Measurements from ENCODE around the gene SLK. TPM values are rescaled to one million over a fixed set of nuclear protein-coding genes. Genes with fewer than 3 reads are reported as not detected.

Gene SLK
- total RNA-seq, 2 experiments from 2014 or later, result 20.5 to 20.8 TPM

DNA sequence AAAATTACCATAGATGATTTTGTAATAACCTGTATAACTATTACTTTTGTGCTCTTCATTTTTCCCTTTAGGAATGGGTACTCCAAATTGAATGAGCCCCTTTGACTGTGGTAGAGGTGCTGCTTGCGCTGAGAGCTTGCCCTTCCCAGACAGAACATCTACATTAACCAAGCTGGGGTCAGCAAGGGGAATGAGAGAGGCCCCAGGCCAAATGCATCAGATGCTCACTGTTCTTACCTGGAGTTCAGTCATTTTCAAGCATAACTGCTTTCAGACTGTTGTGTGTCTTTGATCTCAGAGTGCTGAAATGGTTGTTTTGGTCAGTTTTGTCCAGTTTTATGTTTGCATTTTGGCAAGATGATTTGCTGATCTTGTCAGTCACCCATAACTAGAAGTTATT is 41.3 kb upstream of the SLK start:
- TF ChIP-seq, protein P1, sequence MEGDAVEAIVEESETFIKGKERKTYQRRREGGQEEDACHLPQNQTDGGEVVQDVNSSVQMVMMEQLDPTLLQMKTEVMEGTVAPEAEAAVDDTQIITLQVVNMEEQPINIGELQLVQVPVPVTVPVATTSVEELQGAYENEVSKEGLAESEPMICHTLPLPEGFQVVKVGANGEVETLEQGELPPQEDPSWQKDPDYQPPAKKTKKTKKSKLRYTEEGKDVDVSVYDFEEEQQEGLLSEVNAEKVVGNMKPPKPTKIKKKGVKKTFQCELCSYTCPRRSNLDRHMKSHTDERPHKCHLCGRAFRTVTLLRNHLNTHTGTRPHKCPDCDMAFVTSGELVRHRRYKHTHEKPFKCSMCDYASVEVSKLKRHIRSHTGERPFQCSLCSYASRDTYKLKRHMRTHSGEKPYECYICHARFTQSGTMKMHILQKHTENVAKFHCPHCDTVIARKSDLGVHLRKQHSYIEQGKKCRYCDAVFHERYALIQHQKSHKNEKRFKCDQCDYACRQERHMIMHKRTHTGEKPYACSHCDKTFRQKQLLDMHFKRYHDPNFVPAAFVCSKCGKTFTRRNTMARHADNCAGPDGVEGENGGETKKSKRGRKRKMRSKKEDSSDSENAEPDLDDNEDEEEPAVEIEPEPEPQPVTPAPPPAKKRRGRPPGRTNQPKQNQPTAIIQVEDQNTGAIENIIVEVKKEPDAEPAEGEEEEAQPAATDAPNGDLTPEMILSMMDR (IDR thresholded peaks at IDR 0.05), result no peak
- intact Hi-C loops (cut with DNase I, micrococcal nuclease), result no loop called here
- peaks cover 10% of the 10 kb centered on the region for H3K4me1 ChIP-seq (ENCODE audit: insufficient read depth, low read length)
- H3K27ac ChIP-seq (ENCODE audit: low read depth in 1 of 2, low read length in 2 of 2), result no peak overlapping the region
- no peaks in the 10 kb centered on the region for H3K36me3 ChIP-seq (ENCODE audit: insufficient read depth, low read length)
- Mint-ChIP-seq H3K4me3 (no peak overlapping the region), H3K4me1 (ENCODE audit: low read depth) (no peaks in the 10 kb centered on the region), H3K27me3 (no peaks in the 10 kb centered on the region), H3K36me3 (ENCODE audit: low read depth) (no peaks in the 10 kb centered on the region), H3K9me3 (no peaks in the 10 kb centered on the region), H3K27ac (no peak overlapping the region)
- CTCF ChIA-PET, result no interaction called here
- no peak for ATAC-seq (ENCODE audit: poor library complexity)
- no peak overlapping the region for H3K4me3 ChIP-seq (ENCODE audit: low read length)
- POLR2A ChIA-PET, result no interaction called here
- no peaks in the 10 kb centered on the region for H3K27me3 ChIP-seq (ENCODE audit: control insufficient read depth in 1 of 2, insufficient read depth in 2 of 2, low read length in 2 of 2)
- DNase-seq, result no peak
- H3K9me3 ChIP-seq (ENCODE audit: control insufficient read depth in 1 of 2, insufficient read depth in 1 of 2, low read length in 2 of 2), result no peaks in the 10 kb centered on the region

DNA sequence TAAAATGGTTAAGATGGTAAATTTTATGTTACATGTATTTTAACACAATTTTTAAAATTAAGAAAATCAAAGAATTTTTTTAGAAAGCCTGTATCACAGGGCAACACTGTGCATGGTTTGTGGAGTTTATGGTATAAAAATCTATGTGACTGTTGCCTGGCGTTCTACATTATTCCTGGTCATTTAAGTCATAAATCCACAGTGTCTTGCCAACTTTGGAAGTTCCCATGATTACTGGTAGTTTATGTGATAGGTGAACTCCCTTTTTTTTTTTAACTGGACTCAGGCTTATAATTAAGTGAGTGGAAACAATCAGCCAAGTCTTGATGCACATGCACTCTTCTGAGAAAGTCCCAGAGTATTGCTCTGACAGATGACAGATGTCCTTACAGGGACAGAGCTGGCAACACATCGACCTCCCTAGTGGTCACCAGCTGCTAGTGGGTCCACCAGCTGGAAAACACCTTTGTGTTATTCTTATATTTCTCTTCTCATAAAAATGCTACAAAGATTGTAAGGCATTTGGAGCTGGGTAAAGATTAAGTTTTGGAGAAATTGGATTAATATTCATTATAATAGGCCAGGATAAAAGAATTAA is 40.1 kb upstream of the SLK start:
- peaks cover 6% of the 10 kb centered on the region for H3K4me1 ChIP-seq (ENCODE audit: insufficient read depth, low read length)
- no peaks in the 10 kb centered on the region for H3K36me3 Mint-ChIP-seq (ENCODE audit: low read depth)
- H3K4me1 Mint-ChIP-seq (ENCODE audit: low read depth), result no peaks in the 10 kb centered on the region
- no peaks in the 10 kb centered on the region for H3K9me3 Mint-ChIP-seq
- TF ChIP-seq, protein P1 (IDR thresholded peaks at IDR 0.05), result no peak
- no peak overlapping the region for H3K27ac ChIP-seq (ENCODE audit: low read depth in 1 of 2, low read length in 2 of 2)
- no peak overlapping the region for H3K4me3 Mint-ChIP-seq
- ATAC-seq (ENCODE audit: poor library complexity), result no peak
- H3K27me3 ChIP-seq (ENCODE audit: control insufficient read depth in 1 of 2, insufficient read depth in 2 of 2, low read length in 2 of 2), result no peaks in the 10 kb centered on the region
- no peaks in the 10 kb centered on the region for H3K36me3 ChIP-seq (ENCODE audit: insufficient read depth, low read length)
- ChIA-PET POLR2A (no interaction called here), CTCF (no interaction called here)
- no peaks in the 10 kb centered on the region for H3K9me3 ChIP-seq (ENCODE audit: control insufficient read depth in 1 of 2, insufficient read depth in 1 of 2, low read length in 2 of 2)
- no peak overlapping the region for H3K4me3 ChIP-seq (ENCODE audit: low read length)
- no peak overlapping the region for H3K27ac Mint-ChIP-seq
- no peak for DNase-seq
- no peaks in the 10 kb centered on the region for H3K27me3 Mint-ChIP-seq
- intact Hi-C loops (cut with DNase I, micrococcal nuclease), result no loop called here

DNA sequence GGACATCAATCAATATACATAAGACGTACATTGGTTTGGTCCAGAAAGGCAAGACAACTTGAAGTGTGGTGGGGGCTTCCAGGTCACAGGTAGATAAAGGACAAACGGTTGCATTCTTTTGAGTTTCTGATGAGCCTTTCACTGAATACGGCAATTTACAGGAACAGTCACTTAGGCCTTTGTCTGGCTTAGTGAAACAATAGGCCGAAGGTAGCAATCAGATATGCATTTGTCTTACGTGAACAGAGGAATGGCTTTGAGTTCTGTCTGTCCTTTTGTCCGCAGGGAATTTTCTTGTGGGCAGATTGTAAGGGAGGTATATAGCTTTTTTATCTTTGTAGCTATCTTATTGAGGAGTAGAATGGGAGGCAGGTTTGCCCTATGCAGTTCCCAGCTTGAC is 38.2 kb upstream of the SLK start:
- POLR2A ChIA-PET, result no interaction called here
- Mint-ChIP-seq H3K27me3 (no peaks in the 10 kb centered on the region), H3K9me3 (no peaks in the 10 kb centered on the region), H3K27ac (no peak overlapping the region), H3K36me3 (ENCODE audit: low read depth) (no peaks in the 10 kb centered on the region), H3K4me1 (ENCODE audit: low read depth) (no peaks in the 10 kb centered on the region), H3K4me3 (no peak overlapping the region)
- H3K9me3 ChIP-seq (ENCODE audit: control insufficient read depth in 1 of 2, insufficient read depth in 1 of 2, low read length in 2 of 2), result no peaks in the 10 kb centered on the region
- no peaks in the 10 kb centered on the region for H3K36me3 ChIP-seq (ENCODE audit: insufficient read depth, low read length)
- TF ChIP-seq, protein P1 (IDR thresholded peaks at IDR 0.05), result no peak
- intact Hi-C loops (cut with DNase I, micrococcal nuclease), result no loop called here
- H3K4me1 ChIP-seq (ENCODE audit: insufficient read depth, low read length), result no peaks in the 10 kb centered on the region
- no peak overlapping the region for H3K4me3 ChIP-seq (ENCODE audit: low read length)
- DNase-seq, result no peak
- ATAC-seq (ENCODE audit: poor library complexity), result no peak
- CTCF ChIA-PET, result no interaction called here
- H3K27me3 ChIP-seq (ENCODE audit: control insufficient read depth in 1 of 2, insufficient read depth in 2 of 2, low read length in 2 of 2), result no peaks in the 10 kb centered on the region
- H3K27ac ChIP-seq (ENCODE audit: low read depth in 1 of 2, low read length in 2 of 2), result no peak overlapping the region
